ENCODE data around the gene CD300LF.

GRCh38 chr17:74740173-74740572 is 27.4 kb upstream of the CD300LF start:
- TF ChIP-seq ZNF274 (IDR thresholded peaks at IDR 0.05; ENCODE audit: low read depth, low read length) = no peak
- no peak for TF ChIP-seq YY1 (IDR thresholded peaks at IDR 0.05; ENCODE audit: insufficient read depth, insufficient read length)
- TF ChIP-seq SUZ12 (IDR thresholded peaks at IDR 0.05; ENCODE audit: extremely low read depth, insufficient read depth, insufficient read length) = no peak
